Esophagus muscularis mucosa (tissue), 4 donors: ENCODE measurements around the gene TMEM87B. TPM values are rescaled to one million over a fixed set of nuclear protein-coding genes. Genes with fewer than 3 reads are reported as not detected.
A peak's percentile ranks its signal among the peaks of the same experiment; 100 is the strongest.

Experiments
- DNase-seq: peaks from one replicate; pipeline ENCODE4 v3.0.0-alpha.2; 2017; ENCODE audit errors: extremely low spot score
- H3K27ac ChIP-seq, 4 donors: fragments of 200-600 bp; sonication (generic); replicated peaks in 1 of 4; 1 replicate in 3 of 4; 2 replicates in 1 of 4; pipeline ENCODE4 v1.5.1; 2016 to 2019; ENCODE audit warnings: mild to moderate bottlenecking in 1 of 4
- H3K27me3 ChIP-seq, 4 donors: fragments of 200-600 bp; sonication (generic); one replicate each; pipeline versions ENCODE4 v1.5.1 to v1.6.0; 2016 to 2019
- H3K36me3 ChIP-seq, 4 donors: fragments of 200-600 bp; sonication (generic); one replicate each; pipeline ENCODE4 v1.5.1; 2016 to 2019
- H3K4me1 ChIP-seq, 4 donors: fragments of 200-600 bp; sonication (generic); one replicate each; pipeline ENCODE4 v1.5.1; 2016 to 2019
- H3K4me3 ChIP-seq, 4 donors: fragments of 200-600 bp; sonication (generic); 1 replicate in 2 of 4; 2 replicates in 2 of 4; pipeline ENCODE4 v1.5.1; 2016 to 2019; ENCODE audit warnings: mild to moderate bottlenecking in 4 of 4, moderate library complexity in 1 of 4
- H3K9me3 ChIP-seq, 4 donors: fragments of 200-600 bp; sonication (generic); 1 replicate in 3 of 4; 2 replicates in 1 of 4; pipeline ENCODE4 v1.5.1; 2016 to 2019
- EP300 ChIP-seq: sonication (generic); formaldehyde crosslinking; IDR thresholded peaks from one replicate; pipeline ENCODE4 v1.6.1; 2017; ENCODE audit warnings: antibody characterized with exemption
- POLR2A ChIP-seq: fragments of 450-650 bp; IDR thresholded peaks from one replicate; pipeline ENCODE4 v1.6.1; 2017; ENCODE audit warnings: antibody characterized with exemption, moderate library complexity, mild to moderate bottlenecking, low read depth
- POLR2AphosphoS5 ChIP-seq, 2 donors: sonication (generic); formaldehyde crosslinking; IDR thresholded peaks; one replicate each; pipeline ENCODE4 v1.6.1; 2017; ENCODE audit warnings: antibody characterized with exemption in 2 of 2
- WGBS: methylation state at CpG from one replicate; pipeline ENCODE4 v1.1.5; 2018; 5-methylcytosine and 5-hydroxymethylcytosine counted together
- intact Hi-C: fragments of 100-400 bp; cut with DNase I; formaldehyde crosslinking; loops from one replicate; pipeline ENCODE4 v1.15.1; 2023
- total RNA-seq, 4 donors: library from RNA; depleted of rRNA; stranded (reverse); fragments of >200 nt; gene quantifications; one replicate each; pipeline versions ENCODE4 v1.1.0 to v1.2.1, GENCODE V29; 2016
- TF ChIP-seq, protein P1 (sequence below), 3 experiments: fragments of 200-600 bp in 2 of 3; fragments of 450-650 bp in 1 of 3; sonication (generic) in 2 of 3; IDR thresholded peaks; one replicate each; pipeline ENCODE4 v1.5.1; 2017 to 2019; ENCODE audit warnings: antibody characterized with exemption in 3 of 3, mild to moderate bottlenecking in 2 of 3, moderate library complexity in 1 of 3

The TMEM87B gene
- total RNA-seq, 4 donors from 2014 or later = 13.7 to 21.8 (median 14.9) TPM

DNA sequence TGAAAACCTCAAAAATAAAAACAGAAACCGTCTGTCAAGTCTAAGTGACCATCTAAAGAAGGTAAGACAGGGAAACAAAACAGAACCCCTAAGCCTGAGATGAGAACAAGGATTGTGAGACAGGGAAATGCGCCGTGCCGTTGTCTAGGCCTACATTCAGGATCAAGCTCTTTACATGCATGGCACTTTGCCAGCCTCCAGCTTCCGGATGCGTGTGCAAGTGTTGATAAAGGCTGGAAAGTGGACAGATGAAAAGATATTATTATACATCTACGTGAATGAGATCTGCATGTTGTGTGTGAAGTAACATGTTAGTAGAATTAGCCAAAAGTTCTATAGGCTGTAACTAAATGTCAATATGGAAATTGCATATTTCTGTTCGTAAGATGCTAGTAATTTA, 28.6 kb upstream of the TMEM87B start:
- intact Hi-C loops = no loop called here
- no peak overlapping the region for H3K4me3 ChIP-seq
- no peaks in the 10 kb centered on the region for H3K27me3 ChIP-seq
- DNase-seq = peak; percentile 26
- peaks cover 0 to 3% (median 0%) of the 10 kb centered on the region in 4 donors for H3K4me1 ChIP-seq
- TF ChIP-seq POLR2AphosphoS5 (IDR thresholded peaks at IDR 0.05) (no peak), POLR2A (no peak), EP300 (no peak)
- TF ChIP-seq, protein P1, sequence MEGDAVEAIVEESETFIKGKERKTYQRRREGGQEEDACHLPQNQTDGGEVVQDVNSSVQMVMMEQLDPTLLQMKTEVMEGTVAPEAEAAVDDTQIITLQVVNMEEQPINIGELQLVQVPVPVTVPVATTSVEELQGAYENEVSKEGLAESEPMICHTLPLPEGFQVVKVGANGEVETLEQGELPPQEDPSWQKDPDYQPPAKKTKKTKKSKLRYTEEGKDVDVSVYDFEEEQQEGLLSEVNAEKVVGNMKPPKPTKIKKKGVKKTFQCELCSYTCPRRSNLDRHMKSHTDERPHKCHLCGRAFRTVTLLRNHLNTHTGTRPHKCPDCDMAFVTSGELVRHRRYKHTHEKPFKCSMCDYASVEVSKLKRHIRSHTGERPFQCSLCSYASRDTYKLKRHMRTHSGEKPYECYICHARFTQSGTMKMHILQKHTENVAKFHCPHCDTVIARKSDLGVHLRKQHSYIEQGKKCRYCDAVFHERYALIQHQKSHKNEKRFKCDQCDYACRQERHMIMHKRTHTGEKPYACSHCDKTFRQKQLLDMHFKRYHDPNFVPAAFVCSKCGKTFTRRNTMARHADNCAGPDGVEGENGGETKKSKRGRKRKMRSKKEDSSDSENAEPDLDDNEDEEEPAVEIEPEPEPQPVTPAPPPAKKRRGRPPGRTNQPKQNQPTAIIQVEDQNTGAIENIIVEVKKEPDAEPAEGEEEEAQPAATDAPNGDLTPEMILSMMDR (IDR thresholded peaks at IDR 0.05) = no peak
- peaks cover 0 to 50% (median 24%) of the 10 kb centered on the region in 4 donors for H3K36me3 ChIP-seq
- no peaks in the 10 kb centered on the region for H3K9me3 ChIP-seq
- WGBS = 72% methylated on average over 8 of the region's 8 CpGs
- no peak overlapping the region for H3K27ac ChIP-seq

DNA sequence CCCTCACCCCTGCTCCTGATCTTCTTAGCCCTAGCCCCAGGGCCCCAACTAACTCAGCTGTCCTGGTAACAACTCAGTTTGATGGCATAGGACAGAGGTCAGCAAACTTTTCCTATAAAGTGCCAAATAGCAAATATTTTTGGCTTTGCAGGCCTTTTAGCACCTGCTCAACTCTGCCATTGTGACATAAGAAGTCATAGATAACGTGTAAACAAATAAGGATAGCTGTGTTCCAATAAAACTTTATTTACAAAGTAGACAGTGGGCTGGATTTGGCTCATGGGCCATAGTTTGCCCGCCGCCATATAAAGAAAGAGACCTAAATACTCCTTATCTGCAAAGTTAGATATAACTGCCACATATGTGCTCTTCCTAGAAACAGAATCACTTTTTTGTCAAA, 27.3 kb upstream of the TMEM87B start:
- no peak overlapping the region for H3K27ac ChIP-seq
- no peak overlapping the region for H3K4me3 ChIP-seq
- peak; percentile 17 for DNase-seq
- no peaks in the 10 kb centered on the region for H3K27me3 ChIP-seq
- no peaks in the 10 kb centered on the region for H3K9me3 ChIP-seq
- H3K4me1 ChIP-seq = peaks cover 0 to 14% (median 7%) of the 10 kb centered on the region in 4 donors
- 96% methylated on average over 3 of the region's 3 CpGs for WGBS
- intact Hi-C loops = no loop called here
- TF ChIP-seq EP300 (no peak), POLR2AphosphoS5 (IDR thresholded peaks at IDR 0.05) (no peak), POLR2A (no peak)
- TF ChIP-seq, protein P1 (IDR thresholded peaks at IDR 0.05) = no peak
- peaks cover 0 to 38% (median 13%) of the 10 kb centered on the region in 4 donors for H3K36me3 ChIP-seq

DNA sequence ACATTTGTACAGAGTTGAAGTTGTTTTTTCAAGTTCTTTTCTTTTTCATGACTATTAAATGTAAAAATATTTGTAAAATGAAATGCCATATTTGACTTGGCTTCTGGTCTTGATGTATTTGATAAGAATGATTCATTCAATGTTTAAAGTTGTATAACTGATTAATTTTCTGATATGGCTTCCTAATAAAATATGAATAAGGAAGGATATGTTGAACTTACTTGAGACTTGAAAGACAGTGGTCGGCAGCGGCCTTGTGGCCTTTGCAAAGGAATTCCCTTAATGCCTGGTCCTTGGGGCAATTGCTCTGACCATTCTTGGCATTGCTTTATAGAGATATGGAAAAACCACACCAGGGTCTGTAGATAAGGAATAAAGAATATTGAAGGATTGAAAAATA, 25.9 kb upstream of the TMEM87B start:
- DNase-seq = peak; percentile 70
- peaks cover 0 to 24% (median 8%) of the 10 kb centered on the region in 4 donors for H3K36me3 ChIP-seq
- H3K9me3 ChIP-seq = no peaks in the 10 kb centered on the region
- 93% methylated on average over 2 of the region's 2 CpGs for WGBS
- intact Hi-C loops = no loop called here
- H3K27ac ChIP-seq = no peak overlapping the region
- no peaks in the 10 kb centered on the region for H3K27me3 ChIP-seq
- H3K4me3 ChIP-seq = no peak overlapping the region
- no peak for TF ChIP-seq EP300
- peaks cover 0 to 18% (median 7%) of the 10 kb centered on the region in 4 donors for H3K4me1 ChIP-seq

DNA sequence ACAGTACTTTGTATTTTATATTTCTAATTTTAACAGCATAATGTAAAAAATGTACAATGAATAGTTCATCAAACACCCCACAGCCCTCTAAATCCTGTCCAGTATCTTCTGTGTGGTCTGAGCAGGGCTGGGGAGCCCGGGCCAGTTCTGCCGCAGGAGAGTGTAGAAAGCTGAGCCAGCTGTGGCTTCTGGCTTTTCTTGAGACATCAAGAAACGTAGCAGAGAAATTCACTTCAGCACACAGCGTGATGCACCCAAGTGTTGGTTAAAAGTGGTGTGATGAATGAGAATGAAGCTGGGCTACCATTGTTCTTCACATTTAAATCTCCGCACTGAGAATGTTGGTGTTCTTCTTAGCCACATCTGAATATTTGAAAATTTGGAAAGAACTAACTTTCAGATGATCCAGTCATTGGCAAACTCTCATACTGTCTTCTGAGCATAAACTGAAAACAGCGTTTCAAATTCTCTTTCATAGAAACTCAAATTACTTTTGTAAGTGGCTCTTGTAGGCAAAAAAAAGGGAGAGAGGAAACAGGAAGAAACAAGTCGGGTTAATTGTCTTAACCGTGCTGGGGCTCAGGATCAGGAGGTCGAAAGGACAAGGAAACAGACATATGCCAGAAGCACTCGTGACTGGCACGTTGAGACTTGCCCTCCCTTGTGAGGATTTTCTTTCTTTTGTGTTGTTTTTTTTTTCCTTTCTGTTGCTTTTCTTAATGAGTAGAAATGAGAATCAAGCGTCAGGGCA, 23.4 kb upstream of the TMEM87B start:
- Histone ChIP-seq H3K4me1 (peaks cover 0 to 18% (median 7%) of the 10 kb centered on the region in 4 donors), H3K36me3 (peaks cover 0 to 10% (median 0%) of the 10 kb centered on the region in 4 donors), H3K4me3 (no peak overlapping the region), H3K9me3 (no peaks in the 10 kb centered on the region), H3K27ac (peak overlapping the region; percentile 3 to 59 (median 18)), H3K27me3 (no peaks in the 10 kb centered on the region)
- TF ChIP-seq POLR2A (no peak), EP300 (no peak), POLR2AphosphoS5 (IDR thresholded peaks at IDR 0.05) (no peak)
- TF ChIP-seq, protein P1 (IDR thresholded peaks at IDR 0.05) = no peak
- DNase-seq = peak; percentile 87
- WGBS = 25% methylated on average over 12 of the region's 12 CpGs
- intact Hi-C loops = no loop called here

DNA sequence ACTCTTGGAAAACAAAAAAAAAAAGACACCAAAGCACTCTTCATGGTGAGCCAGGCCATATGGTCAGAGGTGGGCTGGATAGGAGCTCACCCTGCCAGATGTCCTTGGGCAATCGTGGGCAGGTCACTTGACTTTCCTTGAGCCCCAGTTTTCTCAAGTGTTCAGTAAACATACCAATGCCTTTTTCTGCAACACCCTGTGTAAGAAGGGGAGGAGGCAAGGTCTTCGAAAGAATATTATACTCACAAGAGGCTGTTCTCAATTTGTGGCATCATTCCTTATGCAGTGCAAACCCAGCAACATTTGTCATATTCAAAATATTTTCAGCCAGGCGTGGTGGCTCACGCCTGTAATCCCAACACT, 22.9 kb upstream of the TMEM87B start:
- Histone ChIP-seq H3K27me3 (no peaks in the 10 kb centered on the region), H3K4me1 (peaks cover 0 to 18% (median 7%) of the 10 kb centered on the region in 4 donors), H3K9me3 (peaks cover 0 to 2% (median 0%) of the 10 kb centered on the region in 4 donors), H3K4me3 (no peak overlapping the region), H3K36me3 (peaks cover 0 to 10% (median 0%) of the 10 kb centered on the region in 4 donors), H3K27ac (peak overlapping the region; percentile 3 to 59 (median 18))
- intact Hi-C loops = no loop called here
- peak in 1 of 2 donors; percentile 9 for TF ChIP-seq POLR2AphosphoS5 (IDR thresholded peaks at IDR 0.05)
- TF ChIP-seq EP300 = no peak
- WGBS = 52% methylated on average over 4 of the region's 4 CpGs
- peak; percentile 86 for DNase-seq
